ENCODE results near the gene SLIT3. TPM values are rescaled to one million over a fixed set of nuclear protein-coding genes. Genes with fewer than 3 reads are reported as not detected.

Gene SLIT3
- total and polyA plus RNA-seq, 2 donors (not counting 3 experiments of a cell fraction or from before 2014, with no cell fraction given): 0.90 to 1.0 TPM

GRCh38 chr5:168908207-168908606, 392.7 kb downstream of the SLIT3 start:
- Histone ChIP-seq H3K79me2 (ENCODE audit: control insufficient read depth, insufficient read depth, low read length) (no peaks in the 10 kb centered on the region), H3K27ac (ENCODE audit: insufficient read depth, low read depth, low read length) (no peak overlapping the region), H3K9me1 (replicated peaks; ENCODE audit: control insufficient read depth, extremely low read depth, insufficient read depth, low read length) (no peaks in the 10 kb centered on the region), H3K36me3 (ENCODE audit: control insufficient read depth in 2 of 2, extremely low read depth in 1 of 2, insufficient read depth in 2 of 2, low read length in 2 of 2) (no peaks in the 10 kb centered on the region), H3K9me3 (replicated peaks; ENCODE audit: control insufficient read depth, insufficient read depth, low read length) (no peaks in the 10 kb centered on the region), H2AFZ (ENCODE audit: low read depth, low read length) (no peak overlapping the region), H3K4me2 (ENCODE audit: insufficient read depth, low read length) (no peak overlapping the region), H3K27me3 (ENCODE audit: control insufficient read depth in 2 of 2, insufficient read depth in 2 of 2, low read length in 2 of 2) (no peaks in the 10 kb centered on the region), H4K20me1 (replicated peaks; ENCODE audit: control insufficient read depth, extremely low read depth, insufficient read depth, low read length) (no peaks in the 10 kb centered on the region), H3K4me3 (replicated peaks in 1 of 3; ENCODE audit: insufficient read depth in 1 of 3, low read depth in 1 of 3, low read length in 3 of 3) (no peak overlapping the region), H3K4me1 (ENCODE audit: control insufficient read depth, extremely low read depth, insufficient read depth, low read length) (no peaks in the 10 kb centered on the region), H3K9ac (replicated peaks; ENCODE audit: extremely low read depth, insufficient read depth, low read length) (no peak overlapping the region)
- ChIA-PET POLR2A (no interaction called here), CTCF (no interaction called here)
- FAIRE-seq (no peak), DNase-seq (ENCODE audit: low read depth, low spot score) (no peak)
- TF ChIP-seq CTCF (IDR thresholded peaks at IDR 0.05; ENCODE audit: extremely low read depth in 1 of 2, insufficient read depth in 1 of 2, low read depth in 1 of 2, low read length in 2 of 2) (no peak), GATA2 (IDR thresholded peaks at IDR 0.05; ENCODE audit: insufficient read depth, insufficient read length, low read depth, low read length) (no peak), EZH2 (IDR thresholded peaks at IDR 0.05; ENCODE audit: borderline replicate concordance, low read depth, low read length, severe bottlenecking) (no peak), POLR2AphosphoS5 (IDR thresholded peaks at IDR 0.05; ENCODE audit: insufficient read depth, low read depth, low read length) (no peak), JUN (IDR thresholded peaks at IDR 0.05; ENCODE audit: borderline replicate concordance, insufficient read depth, insufficient read length, low read depth) (no peak), POLR2A (IDR thresholded peaks at IDR 0.05; ENCODE audit: low read depth, low read length) (no peak), FOS (IDR thresholded peaks at IDR 0.05; ENCODE audit: borderline replicate concordance, insufficient read depth, low read length) (no peak), MAX (IDR thresholded peaks at IDR 0.05; ENCODE audit: insufficient read depth, insufficient read length) (no peak), MYC (IDR thresholded peaks at IDR 0.05; ENCODE audit: low read depth, low read length) (no peak)
- dilution Hi-C loops (cut with MboI; ENCODE audit: extremely low pct_ligation_motif_present, low sequenced_read_pairs) (no loop called here), intact Hi-C loops (cut with micrococcal nuclease) (no loop called here)
- BruUV-seq (replicated peaks): no TSS peak
